Measurements from ENCODE around the gene FMO1. TPM values are rescaled to one million over a fixed set of nuclear protein-coding genes. Genes with fewer than 3 reads are reported as not detected.
A peak's percentile ranks its signal among the peaks of the same experiment; 100 is the strongest.

FMO1 gene, protein sequence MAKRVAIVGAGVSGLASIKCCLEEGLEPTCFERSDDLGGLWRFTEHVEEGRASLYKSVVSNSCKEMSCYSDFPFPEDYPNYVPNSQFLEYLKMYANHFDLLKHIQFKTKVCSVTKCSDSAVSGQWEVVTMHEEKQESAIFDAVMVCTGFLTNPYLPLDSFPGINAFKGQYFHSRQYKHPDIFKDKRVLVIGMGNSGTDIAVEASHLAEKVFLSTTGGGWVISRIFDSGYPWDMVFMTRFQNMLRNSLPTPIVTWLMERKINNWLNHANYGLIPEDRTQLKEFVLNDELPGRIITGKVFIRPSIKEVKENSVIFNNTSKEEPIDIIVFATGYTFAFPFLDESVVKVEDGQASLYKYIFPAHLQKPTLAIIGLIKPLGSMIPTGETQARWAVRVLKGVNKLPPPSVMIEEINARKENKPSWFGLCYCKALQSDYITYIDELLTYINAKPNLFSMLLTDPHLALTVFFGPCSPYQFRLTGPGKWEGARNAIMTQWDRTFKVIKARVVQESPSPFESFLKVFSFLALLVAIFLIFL
- 0.30 TPM in 1 of 3 replicates, not detected in the others for total RNA-seq (2021)
- Bru-seq, nascent RNA, result percentile 5 among the genes with signal in this experiment
- long read RNA-seq, experiment 1, result 0 reads
- long read RNA-seq, experiment 2, result 0 reads
- long read RNA-seq, experiment 3, result 0 reads

- H3K4me1 Mint-ChIP-seq, result peaks cover 40% of the 10 kb centered on the region
- TF ChIP-seq TEAD4 (CRISPR knock-in tag; IDR thresholded peaks at IDR 0.05), result no peak
- no peak for TF ChIP-seq FOXP4 (CRISPR knock-in tag; IDR thresholded peaks at IDR 0.05)
- TF ChIP-seq NR1H2 (CRISPR knock-in tag; IDR thresholded peaks at IDR 0.05), result no peak
- DNase-seq (ENCODE audit: low spot score), result no peak
- CTCF ChIA-PET, result interaction anchor here (1.1 to 6.4 kb wide), 3 partner anchors 25 to 65 kb away, joined by 3 to 47 read pairs (median 3); partner anchors contain the start of gene FMO4
- no peaks in the 10 kb centered on the region for H3K9me3 Mint-ChIP-seq
- H3K4me3 Mint-ChIP-seq, result no peak within 1 kb of the TSS
- H3K27ac Mint-ChIP-seq, result no peak within 1 kb of the TSS
- POLR2A ChIA-PET, result no interaction called here
- H3K36me3 Mint-ChIP-seq, result no peaks in the 10 kb centered on the region
- no peak for ATAC-seq
- peaks cover 25% of the 10 kb centered on the region for H3K27me3 Mint-ChIP-seq (ENCODE audit: low read depth)
Observed at GRCh38 chr1:171248302-171248701, at the start of gene FMO1. TSS of gene FMO1 (plus strand) at chr1:171248494. CDS start at chr1:171258088, 9,594 bp downstream.

DNA sequence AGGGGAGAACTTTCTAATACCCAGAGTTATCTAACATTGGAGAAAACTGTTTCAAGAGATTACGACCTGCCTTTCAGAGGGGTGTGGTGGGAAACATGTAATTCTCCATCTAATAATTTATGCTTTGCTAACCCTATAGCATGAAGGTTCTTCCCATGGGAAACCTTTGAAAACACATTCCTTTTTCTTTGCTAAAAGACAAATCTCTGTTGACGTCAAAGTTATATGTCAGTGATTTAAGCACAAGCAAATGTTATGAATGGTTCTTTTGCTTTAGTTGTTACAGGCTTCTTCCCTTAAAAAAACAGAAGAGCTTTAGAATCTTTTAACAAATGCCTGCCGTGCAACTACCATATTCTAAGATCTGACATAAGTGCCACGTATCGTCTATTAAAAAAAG is 44.0 kb upstream of the FMO1 start:
- DNase-seq (ENCODE audit: low spot score) (no peak), ATAC-seq (no peak)
- Mint-ChIP-seq H3K36me3 (no peaks in the 10 kb centered on the region), H3K9me3 (no peaks in the 10 kb centered on the region), H3K4me3 (no peak overlapping the region), H3K4me1 (peaks cover 15% of the 10 kb centered on the region), H3K27ac (no peak overlapping the region), H3K27me3 (ENCODE audit: low read depth) (no peaks in the 10 kb centered on the region)
- ChIA-PET CTCF (no interaction called here), POLR2A (no interaction called here)
- TF ChIP-seq KAT7 (CRISPR knock-in tag; IDR thresholded peaks at IDR 0.05; ENCODE audit: borderline replicate concordance), result no peak
- no peak for TF ChIP-seq ZNF121 (CRISPR knock-in tag; IDR thresholded peaks at IDR 0.05)
- TF ChIP-seq NR3C1 (CRISPR knock-in tag; conservative IDR thresholded peaks at IDR 0.05; ENCODE audit: low read depth), result no peak
- TF ChIP-seq ZNF416 (CRISPR knock-in tag; IDR thresholded peaks at IDR 0.05), result no peak
- no peak for TF ChIP-seq CREB1 (CRISPR knock-in tag; IDR thresholded peaks at IDR 0.05)
- TF ChIP-seq ELF4 (CRISPR knock-in tag; IDR thresholded peaks at IDR 0.05; ENCODE audit: low read depth), result no peak
- TF ChIP-seq NFE2L1 (CRISPR knock-in tag; IDR thresholded peaks at IDR 0.05), result no peak
- TF ChIP-seq, protein P1, sequence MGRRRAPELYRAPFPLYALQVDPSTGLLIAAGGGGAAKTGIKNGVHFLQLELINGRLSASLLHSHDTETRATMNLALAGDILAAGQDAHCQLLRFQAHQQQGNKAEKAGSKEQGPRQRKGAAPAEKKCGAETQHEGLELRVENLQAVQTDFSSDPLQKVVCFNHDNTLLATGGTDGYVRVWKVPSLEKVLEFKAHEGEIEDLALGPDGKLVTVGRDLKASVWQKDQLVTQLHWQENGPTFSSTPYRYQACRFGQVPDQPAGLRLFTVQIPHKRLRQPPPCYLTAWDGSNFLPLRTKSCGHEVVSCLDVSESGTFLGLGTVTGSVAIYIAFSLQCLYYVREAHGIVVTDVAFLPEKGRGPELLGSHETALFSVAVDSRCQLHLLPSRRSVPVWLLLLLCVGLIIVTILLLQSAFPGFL (CRISPR knock-in tag; IDR thresholded peaks at IDR 0.05; ENCODE audit: borderline replicate concordance), result no peak
- no peak for TF ChIP-seq FOXP4 (CRISPR knock-in tag; IDR thresholded peaks at IDR 0.05)
- TF ChIP-seq, protein P2, sequence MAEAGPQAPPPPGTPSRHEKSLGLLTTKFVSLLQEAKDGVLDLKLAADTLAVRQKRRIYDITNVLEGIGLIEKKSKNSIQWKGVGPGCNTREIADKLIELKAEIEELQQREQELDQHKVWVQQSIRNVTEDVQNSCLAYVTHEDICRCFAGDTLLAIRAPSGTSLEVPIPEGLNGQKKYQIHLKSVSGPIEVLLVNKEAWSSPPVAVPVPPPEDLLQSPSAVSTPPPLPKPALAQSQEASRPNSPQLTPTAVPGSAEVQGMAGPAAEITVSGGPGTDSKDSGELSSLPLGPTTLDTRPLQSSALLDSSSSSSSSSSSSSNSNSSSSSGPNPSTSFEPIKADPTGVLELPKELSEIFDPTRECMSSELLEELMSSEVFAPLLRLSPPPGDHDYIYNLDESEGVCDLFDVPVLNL (CRISPR knock-in tag; IDR thresholded peaks at IDR 0.05; ENCODE audit: borderline replicate concordance, low read depth), result no peak
- no peak for TF ChIP-seq MAX (CRISPR knock-in tag; IDR thresholded peaks at IDR 0.05)
- TF ChIP-seq USF1 (CRISPR knock-in tag; IDR thresholded peaks at IDR 0.05), result no peak
- no peak for TF ChIP-seq ZNF232 (CRISPR knock-in tag; IDR thresholded peaks at IDR 0.05)
- TF ChIP-seq, protein P3, sequence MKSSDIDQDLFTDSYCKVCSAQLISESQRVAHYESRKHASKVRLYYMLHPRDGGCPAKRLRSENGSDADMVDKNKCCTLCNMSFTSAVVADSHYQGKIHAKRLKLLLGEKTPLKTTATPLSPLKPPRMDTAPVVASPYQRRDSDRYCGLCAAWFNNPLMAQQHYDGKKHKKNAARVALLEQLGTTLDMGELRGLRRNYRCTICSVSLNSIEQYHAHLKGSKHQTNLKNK (CRISPR knock-in tag; IDR thresholded peaks at IDR 0.05), result no peak
